ENCODE results near the gene SEC31A.

DNA sequence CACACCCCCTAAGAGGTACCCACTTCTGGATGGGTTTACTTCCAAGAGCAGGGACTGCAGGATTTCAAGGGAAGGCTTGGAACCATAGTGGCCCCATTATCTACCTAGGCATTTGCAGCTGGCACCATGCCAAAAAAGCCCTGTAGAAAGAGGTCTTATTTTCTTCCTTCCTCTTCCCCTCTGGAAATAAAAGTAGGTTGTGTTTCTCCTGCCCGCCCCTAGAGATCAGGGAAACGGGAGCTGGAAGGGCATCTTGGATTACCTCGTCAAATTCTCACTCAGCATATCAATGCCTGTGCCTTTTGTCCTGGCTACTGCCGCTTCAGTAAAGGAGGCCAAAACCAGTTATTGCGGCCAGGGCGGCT lies 93.9 kb downstream of the SEC31A start:
- TF ChIP-seq CTCF (IDR thresholded peaks at IDR 0.05; ENCODE audit: poor library complexity) (no peak), EZH2phosphoT487 (IDR thresholded peaks at IDR 0.05; ENCODE audit: low read depth, severe bottlenecking, unreplicated experiment) (no peak), EZH2 (IDR thresholded peaks at IDR 0.05; ENCODE audit: borderline replicate concordance) (no peak)
